GM18511 (cell line): ENCODE measurements around the gene ERGIC1.

Source experiments
- ATAC-seq: cut with Tn5 transposase; IDR thresholded peaks from one replicate; pipeline ENCODE4 v1.9.1; 2021; ENCODE audit warnings: mild to moderate bottlenecking, moderate library complexity; ENCODE audit not compliant: unreplicated experiment

The ERGIC1 gene

GRCh38 chr5:172959824-172960799 is 126.1 kb downstream of the ERGIC1 start:
- ATAC-seq = no peak

- ATAC-seq = no peak
These were observed 135.9 kb downstream of the ERGIC1 start for GRCh38 chr5:172969921-172970320.

DNA sequence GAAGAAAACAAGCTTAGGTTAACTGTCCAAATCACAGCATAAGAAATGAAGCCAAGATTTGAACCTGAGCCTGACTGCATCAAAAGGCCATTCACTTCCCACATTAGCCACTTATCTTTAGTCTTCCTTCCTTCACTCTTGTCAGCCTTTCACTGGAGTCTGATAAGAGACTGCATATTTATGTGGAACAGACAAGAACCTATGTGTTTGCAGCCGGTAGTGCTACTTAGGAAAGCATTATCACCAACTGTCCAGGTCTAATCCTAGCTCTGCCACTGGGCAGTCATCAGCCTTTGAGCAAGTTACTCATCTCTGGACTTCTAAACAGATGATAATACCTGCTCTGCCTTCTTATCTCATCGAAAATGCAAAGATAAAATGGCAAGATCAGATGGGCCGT is 137.4 kb downstream of the ERGIC1 start:
- ATAC-seq = no peak

DNA sequence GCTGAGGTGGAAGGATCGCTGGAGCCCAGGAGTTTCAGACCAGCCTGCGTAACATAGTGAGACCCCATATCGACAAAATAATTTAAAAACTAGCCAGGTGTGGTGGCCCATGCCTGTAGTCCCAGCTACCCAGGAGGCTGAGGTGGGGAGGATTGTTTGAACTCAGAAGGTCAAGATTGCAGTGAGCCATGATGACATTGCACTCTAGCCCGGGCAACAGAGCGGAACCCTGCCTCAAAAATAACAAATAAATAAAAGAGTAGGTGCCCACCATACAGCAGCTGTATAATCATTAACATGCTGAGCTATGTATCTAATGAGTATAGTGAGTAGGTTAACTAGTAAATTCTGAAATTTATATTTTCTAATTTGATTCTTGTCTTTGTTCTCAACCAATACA is 138.5 kb downstream of the ERGIC1 start:
- no peak for ATAC-seq

DNA sequence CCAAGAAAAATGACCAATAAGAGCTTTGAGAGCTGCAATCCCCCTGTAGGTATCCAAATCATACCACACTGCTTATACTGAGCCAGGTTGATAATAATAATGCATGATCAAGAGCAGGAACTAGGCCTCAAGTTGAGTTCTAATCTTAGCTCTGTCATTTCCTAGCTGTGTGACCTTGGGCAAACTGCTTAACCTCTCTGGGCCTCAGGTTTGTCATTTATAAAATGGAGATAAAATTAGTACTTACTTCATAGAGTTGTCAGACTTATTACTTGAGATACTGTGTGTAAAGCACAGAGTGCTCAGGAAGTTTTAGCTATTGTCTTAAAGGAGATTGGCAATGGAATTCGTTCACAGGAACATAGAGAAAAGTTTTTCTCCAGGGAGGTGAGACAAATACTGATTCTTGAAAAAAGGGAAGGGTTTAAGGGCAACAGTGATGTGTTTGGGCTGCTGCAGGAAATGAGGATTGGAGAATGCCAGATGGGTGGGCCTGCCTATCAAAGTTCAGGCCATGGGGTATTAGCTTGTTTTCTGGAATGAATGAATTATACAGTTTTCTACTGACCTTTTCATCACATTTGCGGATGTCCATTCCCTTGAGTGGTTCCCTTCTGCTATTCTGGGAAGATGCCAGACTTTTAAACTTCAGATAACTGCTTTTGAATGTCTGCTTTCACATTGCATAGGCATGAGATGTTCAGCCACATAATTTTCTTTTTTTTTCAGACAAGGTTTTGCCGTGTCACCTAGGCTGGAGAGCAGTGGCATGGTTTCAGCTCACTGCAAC is 139.3 kb downstream of the ERGIC1 start:
- no peak for ATAC-seq

- no peak for ATAC-seq
These were observed 139.9 kb downstream of the ERGIC1 start for GRCh38 chr5:172973931-172974330.

- ATAC-seq = no peak
These were observed 141.2 kb downstream of the ERGIC1 start for GRCh38 chr5:172975289-172975688.

- ATAC-seq = no peak
These were observed 145.7 kb downstream of the ERGIC1 start for GRCh38 chr5:172979778-172980177.

DNA sequence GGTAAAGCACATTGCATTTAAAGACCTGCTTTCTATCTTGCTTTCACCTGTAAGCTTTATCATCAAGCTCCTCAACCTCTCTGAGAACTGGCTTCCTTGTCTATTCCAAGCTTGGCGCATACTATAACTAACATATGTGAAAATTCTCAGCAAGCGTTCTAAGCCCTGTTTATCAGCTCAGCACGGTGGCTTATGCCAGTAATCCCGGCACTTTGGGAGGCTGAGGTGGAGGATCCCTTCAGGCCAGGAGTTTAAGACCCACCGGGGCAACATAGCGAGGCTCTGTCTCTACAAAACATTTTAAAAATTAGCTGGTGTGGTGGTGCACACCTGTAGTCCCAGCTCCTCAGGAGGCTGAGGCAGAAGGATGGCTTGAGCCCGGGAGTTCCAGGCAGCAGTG is 147.9 kb downstream of the ERGIC1 start:
- ATAC-seq = no peak

DNA sequence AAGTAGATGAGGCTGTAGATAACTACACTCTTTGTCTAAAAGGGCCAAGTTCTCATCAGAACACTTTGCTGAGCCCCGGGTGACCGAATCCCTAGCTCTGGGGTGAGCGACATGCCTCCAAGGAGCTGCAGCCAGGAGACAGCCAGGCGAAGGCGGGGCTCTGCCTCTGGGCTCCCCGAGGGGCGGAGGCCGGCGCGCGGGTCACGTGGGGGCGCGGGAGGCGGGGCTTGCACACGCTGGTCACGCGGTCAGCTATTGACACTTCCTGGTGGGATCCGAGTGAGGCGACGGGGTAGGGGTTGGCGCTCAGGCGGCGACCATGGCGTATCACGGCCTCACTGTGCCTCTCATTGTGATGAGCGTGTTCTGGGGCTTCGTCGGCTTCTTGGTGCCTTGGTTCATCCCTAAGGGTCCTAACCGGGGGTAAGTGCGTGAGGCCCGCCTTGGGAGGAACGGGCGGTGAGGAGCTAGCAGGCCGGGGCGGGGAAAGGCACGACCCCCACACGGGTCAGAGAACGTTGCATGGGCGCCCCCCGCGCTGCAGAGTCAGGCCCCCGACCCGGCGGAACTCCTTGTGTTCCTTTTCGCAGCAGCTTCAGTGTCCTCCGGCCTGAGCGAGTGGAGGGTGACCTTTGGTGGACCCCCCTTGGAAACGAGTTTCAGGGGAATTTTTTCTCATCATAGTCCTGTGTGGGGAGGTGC is 149.6 kb downstream of the ERGIC1 start, which contains the start of gene ATP6V0E1:
Gene ATP6V0E1, plus strand, starts transcription at position 230 of the 702 bp plus-strand sequence. Its CDS starts 90 bp downstream, at position 320.
- ATAC-seq = peak; percentile 87

GRCh38 chr5:172984244-172984953 is 150.3 kb downstream of the ERGIC1 start:
- peak; percentile 71 for ATAC-seq

DNA sequence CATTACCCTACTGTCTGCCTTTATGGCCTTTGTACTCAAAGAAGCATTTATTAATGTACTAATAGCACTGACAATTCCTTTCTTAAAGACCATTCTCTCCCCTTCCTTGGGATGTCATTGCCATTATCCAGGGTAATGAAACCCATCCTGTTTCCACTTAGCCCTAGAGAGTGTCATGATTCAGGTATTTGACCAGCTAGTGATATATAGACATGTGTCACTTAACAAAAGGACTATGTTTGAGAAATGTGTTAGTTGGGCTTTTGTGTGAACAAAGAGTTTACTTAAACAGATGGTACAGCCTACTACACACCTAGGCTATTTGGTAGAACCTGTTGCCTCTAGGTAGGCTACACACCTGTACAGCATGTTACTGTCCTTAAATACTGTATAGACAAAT is 151.5 kb downstream of the ERGIC1 start:
- no peak for ATAC-seq

DNA sequence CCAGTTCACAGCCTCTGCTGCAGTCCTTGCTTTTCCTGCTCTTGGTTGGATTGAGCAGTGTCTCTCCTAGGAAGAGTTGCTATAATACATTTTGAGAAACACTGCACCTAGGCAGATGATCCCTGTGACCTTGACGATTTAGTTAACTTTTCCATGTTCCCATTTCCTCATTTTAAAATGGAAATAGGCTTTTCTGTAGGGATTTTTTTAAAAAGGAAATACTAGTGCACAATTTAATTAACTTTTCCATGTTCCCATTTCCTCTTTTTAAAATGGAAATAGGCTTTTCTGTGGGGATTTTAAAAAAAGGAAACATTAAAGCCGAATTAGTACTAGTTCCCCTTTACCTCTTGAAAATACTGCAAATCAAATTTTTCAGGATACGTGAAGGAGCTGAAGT is 154.2 kb downstream of the ERGIC1 start:
- no peak for ATAC-seq

DNA sequence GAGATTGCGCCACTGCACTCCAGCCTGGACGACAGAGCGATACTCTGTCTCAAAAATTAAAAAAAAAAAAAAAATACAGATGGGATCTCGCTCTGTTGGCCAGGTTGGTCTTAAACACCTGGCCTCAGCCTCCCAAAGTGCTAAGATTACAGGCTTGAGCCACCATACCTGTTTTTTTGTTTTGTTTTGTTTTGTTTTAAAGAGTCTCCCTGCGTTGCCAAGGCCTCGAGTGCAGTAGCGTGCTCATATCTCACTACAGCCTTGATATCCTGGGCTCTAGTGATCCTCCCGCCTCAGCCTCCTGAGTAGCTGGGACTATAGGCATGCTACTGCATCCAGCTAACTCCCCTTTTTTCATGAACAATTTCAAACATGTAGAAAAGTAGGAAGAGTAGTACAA is 156.7 kb downstream of the ERGIC1 start:
- no peak for ATAC-seq

GRCh38 chr5:172994405-172994804 is 160.4 kb downstream of the ERGIC1 start:
- ATAC-seq = no peak

- ATAC-seq = no peak
These were observed 165.4 kb downstream of the ERGIC1 start for GRCh38 chr5:172999372-172999973.

DNA sequence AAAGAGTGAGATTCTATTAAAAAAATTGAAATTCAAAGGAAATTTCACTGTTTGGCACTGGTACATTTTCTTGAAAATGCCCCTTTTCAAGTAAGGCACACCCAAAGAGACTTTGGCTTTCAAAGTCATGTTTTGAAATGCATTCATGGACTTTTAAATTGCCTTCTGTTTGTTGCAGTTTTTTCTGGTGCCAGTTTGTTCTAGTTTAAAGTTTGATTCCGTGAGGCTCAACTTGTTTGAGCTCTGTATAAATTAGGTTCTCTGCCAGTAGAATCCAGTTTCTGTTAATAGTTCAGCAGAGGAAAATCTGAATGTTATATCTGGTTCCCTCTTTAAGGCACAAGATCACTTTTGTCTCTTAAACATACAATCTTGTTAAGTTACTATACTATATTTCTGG is 165.9 kb downstream of the ERGIC1 start:
- ATAC-seq = no peak

DNA sequence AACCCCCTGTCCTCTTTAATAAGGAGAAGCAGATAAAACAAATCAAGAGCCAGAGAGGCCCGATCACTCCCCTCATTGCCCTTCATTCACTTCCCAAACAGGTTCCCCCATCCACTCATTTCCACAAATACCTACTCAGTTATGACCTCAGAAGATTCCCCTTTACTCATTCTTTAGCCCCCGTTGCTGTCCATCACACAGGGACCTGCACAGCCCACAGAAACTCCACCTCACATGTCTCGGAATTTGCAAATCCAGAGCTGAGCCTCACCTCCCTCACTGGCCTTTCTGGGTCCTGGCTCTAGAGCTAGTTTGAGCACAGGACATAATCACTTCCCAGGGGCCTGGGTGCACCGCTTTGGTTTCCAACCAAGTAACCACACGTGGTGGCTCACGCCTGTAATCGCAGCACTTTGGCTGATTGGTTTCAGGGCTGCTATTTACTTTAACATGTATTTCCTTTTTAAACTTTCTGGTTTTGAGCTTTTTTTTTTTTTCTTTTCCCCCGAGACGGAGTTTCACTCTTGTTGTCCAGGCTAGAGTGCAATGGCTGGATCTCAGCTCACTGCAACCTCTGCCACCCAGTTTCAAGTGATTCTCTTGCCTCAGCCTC is 167.3 kb downstream of the ERGIC1 start:
- peak; percentile 72 for ATAC-seq
